ENCODE measurements around the gene SRPX.

DNA sequence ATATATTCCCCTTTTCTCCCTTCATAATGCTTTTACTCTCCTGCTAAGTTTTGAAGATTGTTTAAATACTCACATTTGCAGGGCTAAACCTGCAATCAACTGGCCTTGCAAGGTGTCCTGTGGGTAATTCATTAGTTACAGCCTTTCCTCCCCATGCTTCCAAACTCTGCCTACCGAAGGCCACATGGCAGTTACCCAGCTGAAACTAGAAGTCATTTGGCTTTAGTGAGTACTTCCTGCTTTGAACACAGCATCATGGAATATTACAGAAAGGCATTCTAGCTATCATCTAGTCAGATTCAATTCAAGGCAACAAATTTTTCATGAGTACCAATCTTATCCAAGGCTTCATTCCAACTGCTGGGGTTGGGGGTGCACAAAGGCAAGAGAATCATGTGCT is 55.6 kb downstream of the SRPX start:
- TF ChIP-seq, protein P1, sequence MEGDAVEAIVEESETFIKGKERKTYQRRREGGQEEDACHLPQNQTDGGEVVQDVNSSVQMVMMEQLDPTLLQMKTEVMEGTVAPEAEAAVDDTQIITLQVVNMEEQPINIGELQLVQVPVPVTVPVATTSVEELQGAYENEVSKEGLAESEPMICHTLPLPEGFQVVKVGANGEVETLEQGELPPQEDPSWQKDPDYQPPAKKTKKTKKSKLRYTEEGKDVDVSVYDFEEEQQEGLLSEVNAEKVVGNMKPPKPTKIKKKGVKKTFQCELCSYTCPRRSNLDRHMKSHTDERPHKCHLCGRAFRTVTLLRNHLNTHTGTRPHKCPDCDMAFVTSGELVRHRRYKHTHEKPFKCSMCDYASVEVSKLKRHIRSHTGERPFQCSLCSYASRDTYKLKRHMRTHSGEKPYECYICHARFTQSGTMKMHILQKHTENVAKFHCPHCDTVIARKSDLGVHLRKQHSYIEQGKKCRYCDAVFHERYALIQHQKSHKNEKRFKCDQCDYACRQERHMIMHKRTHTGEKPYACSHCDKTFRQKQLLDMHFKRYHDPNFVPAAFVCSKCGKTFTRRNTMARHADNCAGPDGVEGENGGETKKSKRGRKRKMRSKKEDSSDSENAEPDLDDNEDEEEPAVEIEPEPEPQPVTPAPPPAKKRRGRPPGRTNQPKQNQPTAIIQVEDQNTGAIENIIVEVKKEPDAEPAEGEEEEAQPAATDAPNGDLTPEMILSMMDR (IDR thresholded peaks at IDR 0.05; ENCODE audit: poor library complexity): no peak
- TF ChIP-seq EZH2 (IDR thresholded peaks at IDR 0.05; ENCODE audit: borderline replicate concordance) (no peak), EZH2phosphoT487 (IDR thresholded peaks at IDR 0.05; ENCODE audit: low read depth, severe bottlenecking, unreplicated experiment) (no peak)
